Adrenal gland (tissue), 12 donors: Measurements from ENCODE around the gene CDH4. TPM values are rescaled to one million over a fixed set of nuclear protein-coding genes. Genes with fewer than 3 reads are reported as not detected.

Experiments used
- DNase-seq, 7 donors: peaks; one replicate each; pipeline ENCODE4 v3.0.0-alpha.2; 2019 to 2020
- H3K27ac ChIP-seq, 5 donors: fragments of 200-600 bp; sonication (generic) in 4 of 5; 1 replicate in 3 of 5; 2 replicates in 2 of 5; pipeline versions ENCODE4 v1.5.1 to v1.8.0; 2016 to 2020; ENCODE audit warnings: mild to moderate bottlenecking in 1 of 5
- H3K27me3 ChIP-seq: fragments of 200-600 bp; 2 replicates; pipeline ENCODE4 v1.8.0; 2021
- H3K36me3 ChIP-seq, 2 donors: fragments of 200-600 bp; replicated peaks in 1 of 2; 1 replicate in 1 of 2; 2 replicates in 1 of 2; pipeline versions ENCODE4 v1.5.1 to v1.8.0; 2018 to 2022
- H3K4me1 ChIP-seq, 2 donors: fragments of 200-600 bp; replicated peaks in 1 of 2; 1 replicate in 1 of 2; 2 replicates in 1 of 2; pipeline versions ENCODE4 v1.5.1 to v1.8.0; 2018 to 2021
- H3K4me3 ChIP-seq, 4 donors: fragments of 200-600 bp; sonication (generic) in 3 of 4; one replicate each; pipeline ENCODE4 v1.5.1; 2016 to 2018
- H3K9me3 ChIP-seq, 3 donors: fragments of 200-600 bp; sonication (generic) in 1 of 3; replicated peaks in 1 of 3; 1 replicate in 2 of 3; 2 replicates in 1 of 3; pipeline versions ENCODE4 v1.5.1 to v1.8.0; 2016 to 2021
- POLR2A ChIP-seq, 2 donors: fragments of 450-650 bp; IDR thresholded peaks; one replicate each; pipeline ENCODE4 v1.6.1; 2017; ENCODE audit warnings: antibody characterized with exemption in 2 of 2, mild to moderate bottlenecking in 2 of 2, moderate library complexity in 1 of 2
- WGBS, 4 donors: extraction: QIAGEN DNeasy Blood & Tissue Kit in 2 of 4; methylation state at CpG; one replicate each; pipeline versions ENCODE4 v1.1.5 to v1.1.7; 2013 to 2017; 5-methylcytosine and 5-hydroxymethylcytosine counted together
- intact Hi-C, 2 donors: fragments of 100-400 bp; cut with DNase I; formaldehyde crosslinking; loops; one replicate each; pipeline versions ENCODE4 v1.14.1 to v1.15.0; 2022 to 2023
- polyA plus RNA-seq, 3 donors: library from polyadenylated mRNA; stranded (reverse); fragments of 200-250 nt in 2 of 3; fragments of 350-450 nt in 1 of 3; fragmentation: Illumina TruSeq in 1 of 3; extraction: RNeasy Lipid Tissue Mini Kit (QIAGEN cat#74804) in 1 of 3; gene quantifications; one replicate each; pipeline ENCODE4 v1.2.3, GENCODE V29; 2013 to 2014
- total RNA-seq, 9 donors: library from RNA; depleted of rRNA in 4 of 9; stranded (reverse); fragments of >200 nt in 4 of 9; fragments of 120-200 nt in 1 of 9; fragmentation: NEBNext Ultra II Directional in 1 of 9; extraction: Animal tissue kit (Norgen Biotek cat#: 25700) in 1 of 9; gene quantifications; one replicate each; pipeline versions ENCODE4 v1.1.0 to v1.2.4, GENCODE V29; 2013 to 2023
- TF ChIP-seq, protein P1 (sequence below), 6 experiments: fragments of 450-650 bp in 4 of 6; fragments of 200-600 bp in 2 of 6; sonication (generic) in 1 of 6; IDR thresholded peaks; 1 replicate in 5 of 6; 2 replicates in 1 of 6; pipeline versions ENCODE4 v1.5.1 to v1.8.0; 2016 to 2021; ENCODE audit warnings: antibody characterized with exemption in 6 of 6, mild to moderate bottlenecking in 2 of 6, moderate library complexity in 1 of 6
- donor health status: healthy with polysubstance abuse.
- donor health status: Bipolar disorder and iron deficiency.
- donor health status: DM: yes; HTN: yes; CAD: no.
- donor health status: DM: no; HTN: no; CAD: no.
- donor health status: DM: no; HTN: no; CAD: no.
- donor health status: DM: yes; HTN: yes; CAD: no.

Gene CDH4
- total and polyA plus RNA-seq, 12 donors, result 0.08 to 0.53 (median 0.20) TPM; not detected in 3

- no peak for TF ChIP-seq POLR2A (IDR thresholded peaks at IDR 0.05)
- TF ChIP-seq, protein P1, sequence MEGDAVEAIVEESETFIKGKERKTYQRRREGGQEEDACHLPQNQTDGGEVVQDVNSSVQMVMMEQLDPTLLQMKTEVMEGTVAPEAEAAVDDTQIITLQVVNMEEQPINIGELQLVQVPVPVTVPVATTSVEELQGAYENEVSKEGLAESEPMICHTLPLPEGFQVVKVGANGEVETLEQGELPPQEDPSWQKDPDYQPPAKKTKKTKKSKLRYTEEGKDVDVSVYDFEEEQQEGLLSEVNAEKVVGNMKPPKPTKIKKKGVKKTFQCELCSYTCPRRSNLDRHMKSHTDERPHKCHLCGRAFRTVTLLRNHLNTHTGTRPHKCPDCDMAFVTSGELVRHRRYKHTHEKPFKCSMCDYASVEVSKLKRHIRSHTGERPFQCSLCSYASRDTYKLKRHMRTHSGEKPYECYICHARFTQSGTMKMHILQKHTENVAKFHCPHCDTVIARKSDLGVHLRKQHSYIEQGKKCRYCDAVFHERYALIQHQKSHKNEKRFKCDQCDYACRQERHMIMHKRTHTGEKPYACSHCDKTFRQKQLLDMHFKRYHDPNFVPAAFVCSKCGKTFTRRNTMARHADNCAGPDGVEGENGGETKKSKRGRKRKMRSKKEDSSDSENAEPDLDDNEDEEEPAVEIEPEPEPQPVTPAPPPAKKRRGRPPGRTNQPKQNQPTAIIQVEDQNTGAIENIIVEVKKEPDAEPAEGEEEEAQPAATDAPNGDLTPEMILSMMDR (IDR thresholded peaks at IDR 0.05), result no peak
- Histone ChIP-seq H3K27ac (no peak overlapping the region), H3K36me3 (no peaks in the 10 kb centered on the region), H3K27me3 (no peaks in the 10 kb centered on the region), H3K4me1 (no peaks in the 10 kb centered on the region), H3K9me3 (no peaks in the 10 kb centered on the region), H3K4me3 (no peak overlapping the region)
- WGBS, 4 donors, result 62 to 68% (median 66%) methylated on average over 17 to 20 of the region's 20 CpGs
- no peak for DNase-seq
- intact Hi-C loops, result no loop called here
These were observed 412.7 kb downstream of the CDH4 start for GRCh38 chr20:61664556-61665320.

GRCh38 chr20:61665528-61666470 lies 413.7 kb downstream of the CDH4 start:
- WGBS, 4 donors, result 73 to 85% (median 74%) methylated on average over 27 to 32 of the region's 32 CpGs
- no peak overlapping the region for H3K27ac ChIP-seq
- no peaks in the 10 kb centered on the region for H3K27me3 ChIP-seq
- TF ChIP-seq, protein P1 (IDR thresholded peaks at IDR 0.05), result no peak
- no peak for TF ChIP-seq POLR2A (IDR thresholded peaks at IDR 0.05)
- intact Hi-C loops, result no loop called here
- no peaks in the 10 kb centered on the region for H3K36me3 ChIP-seq
- no peaks in the 10 kb centered on the region for H3K4me1 ChIP-seq
- H3K9me3 ChIP-seq, result no peaks in the 10 kb centered on the region
- H3K4me3 ChIP-seq, result no peak overlapping the region
- DNase-seq, result no peak

DNA sequence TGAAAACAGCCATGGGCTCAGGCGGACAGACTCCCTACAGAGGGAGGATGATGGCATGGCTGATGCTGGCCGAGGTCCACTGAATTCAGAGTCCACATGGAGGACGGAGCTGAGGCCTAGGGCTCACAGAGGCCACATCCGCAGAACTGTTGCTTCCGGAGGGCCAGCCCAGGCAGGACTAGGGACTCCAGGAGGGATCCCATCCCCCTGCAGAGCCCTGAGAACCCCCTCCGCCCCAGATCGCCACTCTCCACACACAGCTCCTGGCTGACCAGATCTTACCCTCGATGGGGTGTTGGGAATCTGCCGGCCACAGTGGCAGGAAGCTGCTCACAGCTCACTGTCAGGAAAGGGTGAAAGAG lies 414.4 kb downstream of the CDH4 start:
- no peaks in the 10 kb centered on the region for H3K4me1 ChIP-seq
- intact Hi-C loops, result no loop called here
- H3K4me3 ChIP-seq, result no peak overlapping the region
- no peaks in the 10 kb centered on the region for H3K9me3 ChIP-seq
- TF ChIP-seq, protein P1 (IDR thresholded peaks at IDR 0.05), result no peak
- no peak for TF ChIP-seq POLR2A (IDR thresholded peaks at IDR 0.05)
- H3K27ac ChIP-seq, result no peak overlapping the region
- no peaks in the 10 kb centered on the region for H3K27me3 ChIP-seq
- 73 to 84% (median 77%) methylated on average over 3 to 9 of the region's 9 CpGs for WGBS, 4 donors
- DNase-seq, result no peak
- no peaks in the 10 kb centered on the region for H3K36me3 ChIP-seq

DNA sequence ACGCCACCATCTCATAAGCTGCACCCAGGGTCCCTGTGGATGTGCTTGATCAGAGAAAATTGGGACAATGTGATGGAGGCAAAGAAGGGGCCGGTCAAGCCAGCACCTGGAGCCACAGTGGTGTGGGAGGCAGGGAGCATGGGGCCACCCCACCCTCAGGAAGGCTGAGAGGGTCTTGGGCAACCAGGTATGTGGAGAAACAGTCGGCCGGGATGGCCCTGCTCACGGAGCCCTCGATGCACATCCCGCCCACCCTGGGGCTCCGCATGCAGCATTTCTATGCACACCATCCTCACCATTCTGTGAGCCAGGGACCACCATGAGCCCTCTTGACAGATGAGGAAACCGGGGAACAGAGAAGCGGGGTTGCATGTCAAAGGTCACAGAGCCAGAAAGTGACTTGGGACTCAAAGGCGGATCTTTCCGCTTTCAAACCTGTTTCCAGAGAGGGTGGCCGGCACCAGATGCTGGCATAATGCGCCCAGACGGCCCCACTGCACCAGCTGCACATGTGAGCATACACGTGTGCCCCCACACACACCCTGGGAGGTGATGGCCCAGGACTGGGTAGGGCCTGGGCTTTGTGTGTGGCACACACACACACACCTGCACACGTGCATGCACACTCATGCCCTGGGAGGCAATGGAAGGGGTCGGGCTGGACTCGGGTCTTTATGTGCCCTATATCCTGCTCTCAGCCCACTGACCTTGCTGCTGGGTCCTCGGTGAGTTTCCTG lies 415.2 kb downstream of the CDH4 start:
- Histone ChIP-seq H3K4me1 (no peaks in the 10 kb centered on the region), H3K27ac (no peak overlapping the region), H3K9me3 (no peaks in the 10 kb centered on the region), H3K4me3 (no peak overlapping the region), H3K27me3 (no peaks in the 10 kb centered on the region), H3K36me3 (no peaks in the 10 kb centered on the region)
- TF ChIP-seq, protein P1 (IDR thresholded peaks at IDR 0.05), result no peak
- TF ChIP-seq POLR2A (IDR thresholded peaks at IDR 0.05), result no peak
- intact Hi-C loops, result no loop called here
- 77 to 82% (median 79%) methylated on average over 9 to 20 of the region's 20 CpGs for WGBS, 4 donors
- no peak for DNase-seq
